Liver (tissue), 2 donors: Measurements from ENCODE around the gene ANKRD11.

Source experiments
- RAD21 ChIP-seq, 2 donors: IDR thresholded peaks; 2 replicates each; pipeline ENCODE4 v1.6.1; 2016; ENCODE audit warnings: antibody characterized with exemption in 2 of 2, mild to moderate bottlenecking in 2 of 2
- TF ChIP-seq, protein P1 (sequence below): IDR thresholded peaks from 2 replicates; pipeline ENCODE4 v1.6.1; 2016; ENCODE audit warnings: antibody characterized with exemption
- donor health status: healthy.

DNA sequence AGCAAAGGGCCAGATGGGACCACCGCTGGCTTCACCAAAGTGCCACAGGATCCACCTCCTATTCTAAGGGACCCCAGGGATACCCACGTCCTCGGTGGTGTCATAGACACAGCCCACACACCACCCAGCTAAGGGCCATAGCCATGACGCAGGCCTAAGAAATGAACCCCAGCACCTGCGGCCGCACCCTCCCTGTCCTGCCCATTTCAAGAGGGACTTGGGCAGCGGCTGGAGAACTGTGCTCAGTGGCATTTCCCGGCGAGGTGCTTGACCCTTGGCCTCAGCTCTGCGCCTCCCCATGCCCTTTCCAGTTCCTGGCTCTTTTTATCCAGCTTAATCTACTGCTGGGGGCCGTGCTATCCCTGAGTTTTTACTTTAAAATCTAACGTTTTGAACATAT, 245.6 kb downstream of the ANKRD11 start:
- TF ChIP-seq RAD21 (IDR thresholded peaks at IDR 0.05) = no peak
- TF ChIP-seq, protein P1, sequence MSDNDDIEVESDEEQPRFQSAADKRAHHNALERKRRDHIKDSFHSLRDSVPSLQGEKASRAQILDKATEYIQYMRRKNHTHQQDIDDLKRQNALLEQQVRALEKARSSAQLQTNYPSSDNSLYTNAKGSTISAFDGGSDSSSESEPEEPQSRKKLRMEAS = no peak
